Activated B cell treated with CpG ODN at 0.5 μM for 24 hours (primary cell): Measurements from ENCODE around the gene PTPRT. TPM values are rescaled to one million over a fixed set of nuclear protein-coding genes. Genes with fewer than 3 reads are reported as not detected.

Experiments
- ATAC-seq: fragments of 200-7000 bp; cut with Tn5 transposase; one replicate; pipeline ENCODE4 v1.10.0; 2021; ENCODE audit warnings: low read depth, mild to moderate bottlenecking, moderate library complexity
- CTCF ChIA-PET: fragments of 350-600 bp; sonication (Branson Sonifier 250); formaldehyde crosslinking; loops from one replicate; lab custom pipeline; 2021; ENCODE audit warnings: antibody characterized with exemption; lab: Charles Lee
- POLR2A ChIA-PET: fragments of 350-600 bp; sonication (Branson Sonifier 250); formaldehyde crosslinking; loops from one replicate; lab custom pipeline; 2021; ENCODE audit warnings: antibody characterized with exemption; lab: Charles Lee
- DNase-seq: peaks from one replicate; pipeline ENCODE4 v3.0.0; 2022
- H3K27ac Mint-ChIP-seq: one replicate; pipeline ENCODE4 v1.8.0; 2020; ENCODE audit warnings: mixed read lengths
- H3K27me3 Mint-ChIP-seq: one replicate; pipeline ENCODE4 v1.8.0; 2021; ENCODE audit warnings: mixed read lengths
- H3K36me3 Mint-ChIP-seq: one replicate; pipeline ENCODE4 v1.8.0; 2021; ENCODE audit warnings: low read depth, mixed read lengths
- H3K4me1 Mint-ChIP-seq: one replicate; pipeline ENCODE4 v1.8.0; 2021; ENCODE audit warnings: mixed read lengths
- H3K4me3 Mint-ChIP-seq: one replicate; pipeline ENCODE4 v1.8.0; 2020; ENCODE audit warnings: mild to moderate bottlenecking, mixed read lengths
- H3K9me3 Mint-ChIP-seq: one replicate; pipeline ENCODE4 v1.8.0; 2020; ENCODE audit warnings: mixed read lengths
- CTCF ChIP-seq: fragments of 200-600 bp; IDR thresholded peaks from one replicate; pipeline ENCODE4 v1.8.0; 2022; ENCODE audit warnings: antibody characterized with exemption, mild to moderate bottlenecking
- intact Hi-C: fragments of 100-400 bp; cut with micrococcal nuclease; formaldehyde crosslinking; loops from one replicate; pipeline ENCODE4 v1.15.1; 2024
- total RNA-seq: library from RNA; stranded (reverse); gene quantifications from 2 replicates; pipeline ENCODE4 v1.2.3, GENCODE V29; 2022

Gene PTPRT
- total RNA-seq, 1 donor from 2014 or later: not detected

- no peak for ATAC-seq
- H3K9me3 Mint-ChIP-seq: peaks cover 3% of the 10 kb centered on the region
- H3K36me3 Mint-ChIP-seq: no peaks in the 10 kb centered on the region
- CTCF ChIA-PET: no interaction called here
- DNase-seq: no peak
- H3K27me3 Mint-ChIP-seq: no peaks in the 10 kb centered on the region
- H3K4me1 Mint-ChIP-seq: no peaks in the 10 kb centered on the region
- TF ChIP-seq CTCF: no peak
- intact Hi-C loops: no loop called here
- POLR2A ChIA-PET: no interaction called here
- H3K27ac Mint-ChIP-seq: no peak overlapping the region
- no peak overlapping the region for H3K4me3 Mint-ChIP-seq
Measured at GRCh38 chr20:43014206-43014605, 175.5 kb downstream of the PTPRT start.

- no peaks in the 10 kb centered on the region for H3K36me3 Mint-ChIP-seq
- intact Hi-C loops: no loop called here
- no peak overlapping the region for H3K4me3 Mint-ChIP-seq
- H3K4me1 Mint-ChIP-seq: no peaks in the 10 kb centered on the region
- ATAC-seq (no peak), DNase-seq (no peak)
- H3K9me3 Mint-ChIP-seq: peaks cover 3% of the 10 kb centered on the region
- H3K27me3 Mint-ChIP-seq: no peaks in the 10 kb centered on the region
- ChIA-PET CTCF (no interaction called here), POLR2A (no interaction called here)
- H3K27ac Mint-ChIP-seq: no peak overlapping the region
- no peak for TF ChIP-seq CTCF
Measured at GRCh38 chr20:43011491-43011890, 178.2 kb downstream of the PTPRT start.

- Mint-ChIP-seq H3K4me3 (no peak overlapping the region), H3K9me3 (peaks cover 3% of the 10 kb centered on the region), H3K27ac (no peak overlapping the region), H3K27me3 (no peaks in the 10 kb centered on the region), H3K4me1 (no peaks in the 10 kb centered on the region), H3K36me3 (no peaks in the 10 kb centered on the region)
- DNase-seq: no peak
- ATAC-seq: no peak
- ChIA-PET POLR2A (no interaction called here), CTCF (no interaction called here)
- TF ChIP-seq CTCF: no peak
- intact Hi-C loops: no loop called here
Measured at GRCh38 chr20:43009532-43009931, 180.2 kb downstream of the PTPRT start.

- TF ChIP-seq CTCF: no peak
- CTCF ChIA-PET: no interaction called here
- DNase-seq (no peak), ATAC-seq (no peak)
- Mint-ChIP-seq H3K4me1 (no peaks in the 10 kb centered on the region), H3K27ac (no peak overlapping the region), H3K36me3 (no peaks in the 10 kb centered on the region), H3K4me3 (no peak overlapping the region), H3K27me3 (no peaks in the 10 kb centered on the region), H3K9me3 (peaks cover 3% of the 10 kb centered on the region)
- intact Hi-C loops: no loop called here
- POLR2A ChIA-PET: no interaction called here
Measured at GRCh38 chr20:43007525-43007924, 182.2 kb downstream of the PTPRT start.

GRCh38 chr20:43006651-43007375 is 182.9 kb downstream of the PTPRT start:
- ATAC-seq: no peak
- intact Hi-C loops: no loop called here
- DNase-seq: no peak
- H3K9me3 Mint-ChIP-seq: peaks cover 5% of the 10 kb centered on the region
- no peak overlapping the region for H3K27ac Mint-ChIP-seq
- ChIA-PET CTCF (no interaction called here), POLR2A (no interaction called here)
- H3K4me3 Mint-ChIP-seq: no peak overlapping the region
- H3K27me3 Mint-ChIP-seq: no peaks in the 10 kb centered on the region
- no peaks in the 10 kb centered on the region for H3K36me3 Mint-ChIP-seq
- H3K4me1 Mint-ChIP-seq: no peaks in the 10 kb centered on the region
- no peak for TF ChIP-seq CTCF
